GM23248 (cell line): Measurements from ENCODE around the gene KCNG2. TPM values are rescaled to one million over a fixed set of nuclear protein-coding genes. Genes with fewer than 3 reads are reported as not detected.

Experiments used
- DNase-seq: peaks from one replicate; pipeline ENCODE4 v3.0.0-alpha.2; 2015
- H2AFZ ChIP-seq: fragments of 200-600 bp; sonication (generic); 2 replicates; pipeline ENCODE4 v1.6.1; 2016; ENCODE audit warnings: antibody characterized with exemption
- H3F3A ChIP-seq: fragments of 200-600 bp; sonication (generic); 2 replicates; pipeline ENCODE4 v1.6.1; 2016; ENCODE audit warnings: mild to moderate bottlenecking, antibody characterized with exemption, mixed run types; ENCODE audit not compliant: insufficient read depth
- H3K27ac ChIP-seq: fragments of 200-600 bp; sonication (generic); 2 replicates; pipeline ENCODE4 v1.5.1; 2016; ENCODE audit warnings: mild to moderate bottlenecking
- H3K27me3 ChIP-seq: fragments of 200-600 bp; sonication (generic); replicated peaks from 2 replicates; pipeline ENCODE4 v1.6.1; 2016; ENCODE audit warnings: mild to moderate bottlenecking; ENCODE audit not compliant: insufficient read depth
- H3K36me3 ChIP-seq: fragments of 200-600 bp; sonication (generic); 2 replicates; pipeline ENCODE4 v1.6.1; 2016; ENCODE audit warnings: low read depth, mild to moderate bottlenecking
- H3K4me1 ChIP-seq: fragments of 200-600 bp; sonication (generic); 2 replicates; pipeline ENCODE4 v1.6.1; 2016; ENCODE audit warnings: mild to moderate bottlenecking; ENCODE audit not compliant: insufficient read depth
- H3K4me2 ChIP-seq: fragments of 200-600 bp; sonication (generic); one replicate; pipeline ENCODE4 v1.6.1; 2016; ENCODE audit warnings: mild to moderate bottlenecking; ENCODE audit not compliant: unreplicated experiment
- H3K4me3 ChIP-seq: fragments of 200-600 bp; sonication (generic); 2 replicates; pipeline ENCODE4 v1.5.1; 2016; ENCODE audit warnings: mild to moderate bottlenecking
- H3K79me2 ChIP-seq: fragments of 200-600 bp; sonication (generic); 2 replicates; pipeline ENCODE4 v1.6.1; 2016; ENCODE audit warnings: mild to moderate bottlenecking; ENCODE audit not compliant: insufficient read depth
- H3K9ac ChIP-seq: fragments of 200-600 bp; sonication (generic); 2 replicates; pipeline ENCODE4 v1.6.1; 2016; ENCODE audit warnings: mild to moderate bottlenecking
- H3K9me2 ChIP-seq: fragments of 200-600 bp; sonication (generic); 2 replicates; pipeline ENCODE4 v1.6.1; 2016; ENCODE audit warnings: mixed run types, mild to moderate bottlenecking, moderate library complexity; ENCODE audit not compliant: insufficient read depth
- H3K9me3 ChIP-seq: fragments of 200-600 bp; sonication (generic); one replicate; pipeline ENCODE4 v1.6.1; 2017; ENCODE audit warnings: low read depth
- H4K20me1 ChIP-seq: fragments of 200-600 bp; sonication (generic); 2 replicates; pipeline ENCODE4 v1.6.0; 2016; ENCODE audit not compliant: insufficient read depth
- EZH2 ChIP-seq: fragments of 200-600 bp; sonication (generic); IDR thresholded peaks from 2 replicates; pipeline ENCODE4 v1.6.1; 2018; ENCODE audit warnings: antibody characterized with exemption, mild to moderate bottlenecking; ENCODE audit not compliant: insufficient read depth, poor library complexity, severe bottlenecking
- EZH2phosphoT487 ChIP-seq: fragments of 200-600 bp; sonication (generic); IDR thresholded peaks from 2 replicates; pipeline ENCODE4 v1.6.1; 2018; ENCODE audit warnings: antibody characterized with exemption, moderate library complexity, mild to moderate bottlenecking, low read depth; ENCODE audit not compliant: insufficient read depth
- WGBS, 2 experiments: methylation state at CpG; one replicate each; pipeline ENCODE4 v1.1.6; 2015 to 2017; ENCODE audit warnings: low lambda C conversion rate in 2 of 2, low coverage in 1 of 2; ENCODE audit errors: missing lambda C conversion rate in 2 of 2; 5-methylcytosine and 5-hydroxymethylcytosine counted together
- in situ Hi-C: fragments of 300-500 bp; cut with MboI; formaldehyde crosslinking; loops from 2 replicates; pipeline ENCODE4 v1.15.0; 2020
- polyA plus RNA-seq: library from polyadenylated mRNA; unstranded; fragments of >200 nt; fragmentation: Nextera tagmentation; extraction: Ambion mirVana; gene quantifications from 2 replicates; pipeline ENCODE4 v1.2.1, GENCODE V29; 2016
- total RNA-seq: library from RNA; depleted of rRNA; stranded (reverse); fragments of >200 nt; shearing (Covaris generic); gene quantifications from 2 replicates; pipeline ENCODE4 v1.2.3, GENCODE V29; 2014

Gene KCNG2
- total and polyA plus RNA-seq, 2 experiments from 2014 or later = not detected

DNA sequence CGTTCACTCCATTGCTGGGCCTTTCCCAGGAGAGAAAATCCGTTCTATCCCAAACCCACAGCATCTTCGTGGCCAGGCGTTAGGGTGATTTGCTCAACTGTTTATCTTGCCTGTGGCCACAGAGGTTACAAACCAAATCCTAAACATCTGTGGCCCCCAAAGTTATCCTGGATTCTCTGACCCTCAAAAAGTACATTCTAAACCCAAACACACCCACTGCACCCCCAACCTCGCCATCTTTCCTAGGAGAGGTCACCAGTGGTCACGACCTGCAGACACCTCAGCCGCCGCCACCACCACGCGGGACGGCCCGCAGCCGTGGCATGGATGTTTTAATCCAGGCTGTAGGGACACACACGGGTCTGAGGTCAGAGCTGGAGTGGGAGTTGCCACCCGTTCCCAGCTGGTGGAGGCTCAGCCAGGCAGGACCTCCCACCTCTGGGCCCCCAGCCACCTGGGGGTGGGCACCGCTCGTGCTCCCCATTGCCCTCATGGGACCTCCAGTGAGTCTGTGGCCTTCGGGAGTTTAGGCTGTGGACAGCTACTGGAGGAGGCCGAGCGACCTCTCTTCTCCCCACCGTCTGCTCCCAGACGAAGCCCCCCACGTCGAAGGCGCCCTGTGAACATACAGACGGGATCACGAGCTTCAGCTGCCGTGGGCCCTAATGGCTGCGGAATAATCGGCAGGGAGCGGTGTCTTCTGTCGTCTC lies 72.0 kb downstream of the KCNG2 start:
- Histone ChIP-seq H3F3A (no peaks in the 10 kb centered on the region), H3K4me1 (no peaks in the 10 kb centered on the region), H3K79me2 (no peaks in the 10 kb centered on the region), H3K4me2 (no peak overlapping the region), H3K9ac (no peak overlapping the region), H3K36me3 (no peaks in the 10 kb centered on the region), H3K9me2 (no peaks in the 10 kb centered on the region), H3K9me3 (no peaks in the 10 kb centered on the region), H2AFZ (no peak overlapping the region), H4K20me1 (no peaks in the 10 kb centered on the region), H3K27me3 (peaks cover 23% of the 10 kb centered on the region), H3K4me3 (no peak overlapping the region), H3K27ac (no peak overlapping the region)
- 71 to 72% methylated on average over 30 to 32 of the region's 32 CpGs for WGBS, 2 experiments
- TF ChIP-seq EZH2phosphoT487 (no peak), EZH2 (no peak)
- DNase-seq = no peak
- in situ Hi-C loops = no loop called here

DNA sequence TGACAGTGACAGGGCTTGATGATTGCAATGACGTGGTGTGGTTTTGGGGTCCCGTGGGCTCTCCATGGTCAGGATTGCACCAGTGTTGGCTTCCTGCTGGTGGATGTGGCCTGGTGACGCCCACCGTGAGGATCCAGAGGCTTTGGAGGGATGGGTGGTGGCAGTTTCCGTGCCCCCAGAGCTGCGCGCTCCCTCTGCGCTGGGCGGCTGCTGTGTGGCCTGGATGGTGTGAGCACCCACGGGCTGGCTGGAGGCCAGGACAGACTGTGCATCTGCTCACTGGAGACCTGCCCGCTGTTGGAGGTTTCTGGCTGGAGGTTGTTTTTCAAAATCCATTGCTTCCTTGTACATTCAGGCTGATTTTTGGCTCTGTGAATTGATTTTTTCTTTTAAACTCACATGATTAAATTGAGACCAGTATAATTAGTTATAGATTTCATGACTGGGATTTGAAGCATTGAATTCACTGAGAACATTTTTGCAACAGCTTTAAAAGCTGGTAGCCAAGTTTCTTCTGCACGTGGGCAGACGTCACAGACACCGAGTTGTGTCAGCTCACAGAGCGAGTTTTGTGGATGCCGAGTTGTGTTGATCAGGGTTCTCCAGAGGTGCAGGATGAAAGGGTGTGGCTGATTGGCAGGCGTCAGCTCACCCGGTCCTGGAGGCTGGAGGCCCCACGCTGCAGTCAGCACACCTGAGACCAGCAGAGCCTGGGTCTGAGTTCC lies 72.7 kb downstream of the KCNG2 start:
- in situ Hi-C loops = no loop called here
- H3K79me2 ChIP-seq = no peaks in the 10 kb centered on the region

DNA sequence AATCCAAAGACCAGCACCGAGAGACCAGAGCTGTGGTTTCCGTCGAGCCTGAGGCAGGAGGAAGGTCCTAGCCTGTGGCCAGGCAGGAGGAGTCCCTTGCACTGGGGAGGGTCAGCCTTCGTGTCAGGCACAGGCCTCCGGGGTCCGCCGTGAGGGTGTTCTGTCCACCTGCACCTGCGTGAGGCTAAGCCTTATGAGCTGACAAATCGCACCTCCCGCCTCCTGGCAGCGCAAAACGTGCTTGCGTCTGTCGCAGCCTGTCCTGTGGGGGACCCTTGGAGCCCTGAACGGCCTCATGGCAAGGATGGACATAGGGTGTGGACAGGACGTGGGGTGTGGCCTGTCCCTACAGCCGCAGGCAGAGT lies 73.3 kb downstream of the KCNG2 start:
- Histone ChIP-seq H3K27ac (no peak overlapping the region), H3K4me1 (no peaks in the 10 kb centered on the region), H3K36me3 (no peaks in the 10 kb centered on the region), H3K4me2 (no peak overlapping the region), H3K79me2 (no peaks in the 10 kb centered on the region), H3K27me3 (peaks cover 23% of the 10 kb centered on the region), H3K9me3 (no peaks in the 10 kb centered on the region), H2AFZ (no peak overlapping the region), H3K9me2 (no peaks in the 10 kb centered on the region), H3F3A (no peaks in the 10 kb centered on the region), H4K20me1 (no peaks in the 10 kb centered on the region), H3K9ac (no peak overlapping the region), H3K4me3 (no peak overlapping the region)
- TF ChIP-seq EZH2 (no peak), EZH2phosphoT487 (no peak)
- in situ Hi-C loops = no loop called here
- no peak for DNase-seq
- WGBS, 2 experiments = 55 to 62% methylated on average over 14 to 16 of the region's 17 CpGs

More for the DNA sequence above, 72.7 kb downstream of the KCNG2 start:
- 45 to 46% methylated on average over 19 of the region's 19 CpGs for WGBS, 2 experiments
- Histone ChIP-seq H3K27me3 (peaks cover 23% of the 10 kb centered on the region), H3K9me3 (no peaks in the 10 kb centered on the region), H3K4me2 (no peak overlapping the region), H3K4me3 (no peak overlapping the region), H4K20me1 (no peaks in the 10 kb centered on the region), H3K9ac (no peak overlapping the region), H3K9me2 (no peaks in the 10 kb centered on the region), H3K36me3 (no peaks in the 10 kb centered on the region), H2AFZ (no peak overlapping the region), H3F3A (no peaks in the 10 kb centered on the region), H3K27ac (no peak overlapping the region), H3K4me1 (no peaks in the 10 kb centered on the region)
- TF ChIP-seq EZH2 = no peak
- no peak for TF ChIP-seq EZH2phosphoT487
- no peak for DNase-seq

DNA sequence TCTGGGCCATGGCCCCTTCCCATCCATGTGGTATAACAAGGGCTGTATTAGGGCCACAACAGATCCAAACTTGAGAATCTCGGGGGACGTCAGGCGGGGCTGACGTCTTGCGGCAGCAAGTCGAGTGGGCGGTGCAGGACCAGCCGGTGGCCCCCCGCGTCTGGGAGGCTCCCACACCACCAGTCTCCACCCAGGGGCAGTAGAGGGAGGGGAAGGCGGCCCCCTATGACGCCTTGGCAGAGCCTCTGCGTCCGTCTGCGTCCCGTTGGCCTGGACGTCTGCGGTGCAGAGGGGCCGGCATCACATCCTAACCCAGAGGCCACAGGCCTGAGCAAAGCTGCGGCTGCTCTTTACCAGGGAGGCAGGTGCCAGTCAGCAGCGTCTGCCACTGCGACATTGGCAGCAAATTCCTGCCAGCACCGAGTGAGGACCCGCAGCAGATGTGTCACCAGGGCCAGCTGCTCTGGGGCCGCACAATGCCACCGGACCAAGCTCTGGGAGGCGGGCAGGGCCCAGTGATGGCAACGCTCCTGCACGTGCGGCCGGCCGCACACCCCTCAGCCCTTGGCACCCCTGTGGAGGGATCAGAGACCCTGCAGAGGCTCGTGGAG lies 73.8 kb downstream of the KCNG2 start:
- no peak for DNase-seq
- H3K36me3 ChIP-seq = no peaks in the 10 kb centered on the region
- no peak overlapping the region for H3K27ac ChIP-seq
- no peaks in the 10 kb centered on the region for H4K20me1 ChIP-seq
- no peaks in the 10 kb centered on the region for H3K9me2 ChIP-seq
- H3K27me3 ChIP-seq = peaks cover 23% of the 10 kb centered on the region
- no peak overlapping the region for H2AFZ ChIP-seq
- H3K9me3 ChIP-seq = no peaks in the 10 kb centered on the region
- H3K9ac ChIP-seq = no peak overlapping the region
- TF ChIP-seq EZH2phosphoT487 = no peak
- no peak for TF ChIP-seq EZH2
- no peaks in the 10 kb centered on the region for H3K4me1 ChIP-seq
- H3K79me2 ChIP-seq = no peaks in the 10 kb centered on the region
- no peak overlapping the region for H3K4me3 ChIP-seq
- no peak overlapping the region for H3K4me2 ChIP-seq
- H3F3A ChIP-seq = no peaks in the 10 kb centered on the region
- in situ Hi-C loops = no loop called here
- 65 to 67% methylated on average over 24 to 33 of the region's 33 CpGs for WGBS, 2 experiments
